ENCODE results near the gene PLA2G4D.
"Not testable (repeated sequence)": the region's sequence is repeated elsewhere in the genome, so short reads cannot be mapped to it uniquely, and the experiment has no call there.

Gene PLA2G4D

GRCh38 chr15:42092398-42093318 lies 1.7 kb downstream of the PLA2G4D start:
- no peaks in the 10 kb centered on the region for H3K4me1 ChIP-seq (ENCODE audit: insufficient read depth, low read length)
- ATAC-seq (ENCODE audit: insufficient read depth, low read depth) = no peak
- H3K27ac ChIP-seq (ENCODE audit: low read length) = no peak overlapping the region

GRCh38 chr15:42091753-42092397 lies 2.5 kb downstream of the PLA2G4D start:
- not testable (repeated sequence) for H3K4me3 ChIP-seq (ENCODE audit: low read depth in 1 of 2, low read length in 2 of 2); H3K4me1 ChIP-seq (ENCODE audit: insufficient read depth, low read length); H3K27me3 ChIP-seq (ENCODE audit: insufficient read depth, low read length, poor library complexity); H3K36me3 ChIP-seq (ENCODE audit: insufficient read depth, low read length); H3K27ac ChIP-seq (ENCODE audit: low read length); H3K79me2 ChIP-seq (ENCODE audit: insufficient read depth, low read length); H3K4me2 ChIP-seq (ENCODE audit: insufficient read depth, low read length); ATAC-seq (ENCODE audit: insufficient read depth, low read depth); DNase-seq; H3K9me3 ChIP-seq (ENCODE audit: insufficient read depth, low read length, severe bottlenecking); H3K9ac ChIP-seq (ENCODE audit: low read depth, low read length); H4K20me1 ChIP-seq (ENCODE audit: insufficient read depth, low read length); H2AFZ ChIP-seq (ENCODE audit: low read depth, low read length)

More at GRCh38 chr15:42092398-42093318, 1.7 kb downstream of the PLA2G4D start:
- DNase-seq = no peak
- Histone ChIP-seq H3K27me3 (ENCODE audit: insufficient read depth, low read length, poor library complexity) (no peaks in the 10 kb centered on the region), H3K4me3 (ENCODE audit: low read depth in 1 of 2, low read length in 2 of 2) (no peak overlapping the region), H3K9me3 (ENCODE audit: insufficient read depth, low read length, severe bottlenecking) (no peaks in the 10 kb centered on the region), H3K36me3 (ENCODE audit: insufficient read depth, low read length) (no peaks in the 10 kb centered on the region), H3K9ac (ENCODE audit: low read depth, low read length) (no peak overlapping the region), H2AFZ (ENCODE audit: low read depth, low read length) (no peak overlapping the region), H3K79me2 (ENCODE audit: insufficient read depth, low read length) (no peaks in the 10 kb centered on the region), H3K4me2 (ENCODE audit: insufficient read depth, low read length) (no peak overlapping the region), H4K20me1 (ENCODE audit: insufficient read depth, low read length) (no peaks in the 10 kb centered on the region)
- TF ChIP-seq CTCF (IDR thresholded peaks at IDR 0.05; ENCODE audit: borderline replicate concordance, extremely low read depth, low read length, poor library complexity, severe bottlenecking) (no peak), EZH2 (IDR thresholded peaks at IDR 0.05; ENCODE audit: borderline replicate concordance, low read depth, low read length, severe bottlenecking) (no peak)

GRCh38 chr15:42090781-42091180 lies 3.6 kb downstream of the PLA2G4D start:
- H3K79me2 ChIP-seq (ENCODE audit: insufficient read depth, low read length) = no peaks in the 10 kb centered on the region
- H3K27me3 ChIP-seq (ENCODE audit: insufficient read depth, low read length, poor library complexity) = no peaks in the 10 kb centered on the region
- H3K27ac ChIP-seq (ENCODE audit: low read length) = no peak overlapping the region
- H3K4me2 ChIP-seq (ENCODE audit: insufficient read depth, low read length) = no peak overlapping the region
- H4K20me1 ChIP-seq (ENCODE audit: insufficient read depth, low read length) = no peaks in the 10 kb centered on the region
- no peak for ATAC-seq (ENCODE audit: insufficient read depth, low read depth)
- no peaks in the 10 kb centered on the region for H3K9me3 ChIP-seq (ENCODE audit: insufficient read depth, low read length, severe bottlenecking)
- no peaks in the 10 kb centered on the region for H3K4me1 ChIP-seq (ENCODE audit: insufficient read depth, low read length)
- no peak overlapping the region for H2AFZ ChIP-seq (ENCODE audit: low read depth, low read length)
- TF ChIP-seq EZH2 (IDR thresholded peaks at IDR 0.05; ENCODE audit: borderline replicate concordance, low read depth, low read length, severe bottlenecking) (no peak), CTCF (IDR thresholded peaks at IDR 0.05; ENCODE audit: borderline replicate concordance, extremely low read depth, low read length, poor library complexity, severe bottlenecking) (no peak)
- no peak overlapping the region for H3K4me3 ChIP-seq (ENCODE audit: low read depth in 1 of 2, low read length in 2 of 2)
- H3K36me3 ChIP-seq (ENCODE audit: insufficient read depth, low read length) = no peaks in the 10 kb centered on the region
- no peak overlapping the region for H3K9ac ChIP-seq (ENCODE audit: low read depth, low read length)
- DNase-seq = no peak

- Histone ChIP-seq H3K9ac (ENCODE audit: low read depth, low read length) (no peak overlapping the region), H3K79me2 (ENCODE audit: insufficient read depth, low read length) (no peaks in the 10 kb centered on the region), H3K9me3 (ENCODE audit: insufficient read depth, low read length, severe bottlenecking) (no peaks in the 10 kb centered on the region), H3K27me3 (ENCODE audit: insufficient read depth, low read length, poor library complexity) (no peaks in the 10 kb centered on the region), H3K4me2 (ENCODE audit: insufficient read depth, low read length) (no peak overlapping the region), H3K4me3 (ENCODE audit: low read depth in 1 of 2, low read length in 2 of 2) (no peak overlapping the region), H3K4me1 (ENCODE audit: insufficient read depth, low read length) (no peaks in the 10 kb centered on the region), H4K20me1 (ENCODE audit: insufficient read depth, low read length) (no peaks in the 10 kb centered on the region), H2AFZ (ENCODE audit: low read depth, low read length) (no peak overlapping the region), H3K36me3 (ENCODE audit: insufficient read depth, low read length) (no peaks in the 10 kb centered on the region), H3K27ac (ENCODE audit: low read length) (no peak overlapping the region)
- TF ChIP-seq CTCF (IDR thresholded peaks at IDR 0.05; ENCODE audit: borderline replicate concordance, extremely low read depth, low read length, poor library complexity, severe bottlenecking) = no peak
- DNase-seq (no peak), ATAC-seq (ENCODE audit: insufficient read depth, low read depth) (no peak)
Observed at GRCh38 chr15:42090370-42090769, 4.0 kb downstream of the PLA2G4D start.

Measured in DND-41 (cell line).